HPDE6-E6E7 (cell line): Measurements from ENCODE around the gene GATM.

ENCODE experiments used
- DNase-seq: peaks from one replicate; pipeline ENCODE4 v3.0.0; 2011; ENCODE audit warnings: missing footprints; ENCODE audit errors: extremely low spot score

Gene GATM, protein sequence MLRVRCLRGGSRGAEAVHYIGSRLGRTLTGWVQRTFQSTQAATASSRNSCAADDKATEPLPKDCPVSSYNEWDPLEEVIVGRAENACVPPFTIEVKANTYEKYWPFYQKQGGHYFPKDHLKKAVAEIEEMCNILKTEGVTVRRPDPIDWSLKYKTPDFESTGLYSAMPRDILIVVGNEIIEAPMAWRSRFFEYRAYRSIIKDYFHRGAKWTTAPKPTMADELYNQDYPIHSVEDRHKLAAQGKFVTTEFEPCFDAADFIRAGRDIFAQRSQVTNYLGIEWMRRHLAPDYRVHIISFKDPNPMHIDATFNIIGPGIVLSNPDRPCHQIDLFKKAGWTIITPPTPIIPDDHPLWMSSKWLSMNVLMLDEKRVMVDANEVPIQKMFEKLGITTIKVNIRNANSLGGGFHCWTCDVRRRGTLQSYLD

DNA sequence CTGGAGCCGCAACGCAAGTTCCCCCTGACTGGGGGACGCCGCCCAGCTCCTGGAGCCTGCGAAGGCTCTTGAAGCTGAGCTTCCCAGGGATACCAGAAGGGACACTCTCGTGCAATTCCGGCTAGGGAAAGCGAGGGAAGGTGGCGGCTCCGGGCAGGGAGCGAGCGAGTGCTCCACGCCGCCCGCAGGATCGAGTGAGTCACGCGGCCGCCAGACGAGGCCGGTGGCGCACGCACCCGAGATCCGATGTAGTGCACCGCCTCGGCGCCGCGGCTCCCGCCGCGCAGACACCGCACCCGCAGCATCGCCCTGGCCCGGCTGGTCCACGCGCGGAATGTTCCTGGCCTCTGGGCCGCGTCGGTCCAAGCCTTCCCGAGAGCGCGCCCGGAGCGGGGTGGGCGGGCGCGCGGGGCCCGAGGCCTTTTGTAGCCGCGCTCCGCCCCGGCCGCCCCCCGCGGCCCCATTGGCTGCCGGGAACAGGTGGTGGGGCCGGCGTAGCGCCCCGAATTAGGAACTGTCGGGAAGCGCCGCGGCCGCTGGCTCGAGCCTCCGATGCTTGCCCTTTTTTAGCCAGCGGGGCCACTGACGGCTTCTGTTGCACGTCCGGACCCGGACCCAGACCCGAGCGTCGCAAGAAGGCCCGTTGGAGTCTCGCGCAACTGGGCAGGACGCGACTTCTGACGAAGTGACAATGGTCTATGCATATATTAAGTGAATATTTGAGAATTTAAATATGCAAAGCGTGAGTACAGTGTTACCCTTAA, at the start of gene GATM:
Gene GATM, minus strand, starts transcription at position 396 of the 764 bp plus-strand sequence. Its CDS starts 91 bp downstream, at position 305.
- peak; percentile 85 for DNase-seq

DNA sequence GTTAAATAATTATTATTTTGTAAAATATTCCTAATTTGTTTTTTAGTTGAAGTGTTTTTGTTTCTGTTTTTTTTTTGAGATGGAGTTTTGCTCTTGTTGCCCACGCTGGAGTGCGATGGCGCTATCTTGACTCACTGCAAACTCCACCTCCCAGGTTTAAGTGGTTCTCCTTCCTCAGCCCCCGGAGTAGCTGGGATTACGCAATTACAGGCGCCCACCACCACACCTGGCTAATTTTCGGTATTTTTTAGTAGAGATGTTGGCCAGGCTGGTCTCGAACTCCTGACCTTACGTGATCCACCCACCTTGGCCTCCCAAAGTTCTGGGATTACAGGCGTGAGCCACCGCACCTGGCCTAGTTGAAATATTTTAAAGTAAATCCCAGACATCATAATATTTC, 48.7 kb upstream of the GATM start:
- no peak for DNase-seq

DNA sequence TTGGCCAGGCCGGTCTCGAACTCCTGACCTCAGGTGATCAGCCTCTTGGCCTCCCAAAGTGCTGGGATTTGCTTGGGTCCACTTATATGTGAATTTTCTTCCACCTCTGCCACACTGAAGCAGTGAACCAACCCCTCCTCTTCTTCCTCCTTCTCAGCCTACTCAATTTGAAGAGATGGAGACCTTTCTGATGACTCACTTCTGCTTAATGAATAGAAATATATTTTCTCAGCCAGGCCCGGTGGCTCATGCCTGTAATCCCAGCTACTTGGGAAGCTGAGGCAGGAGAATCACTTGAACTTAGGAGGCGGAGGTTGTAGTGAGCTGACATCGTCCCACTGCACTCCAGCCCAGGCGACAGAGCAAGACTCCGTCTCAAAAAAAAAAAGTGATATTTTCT, 46.8 kb upstream of the GATM start:
- DNase-seq: no peak

DNA sequence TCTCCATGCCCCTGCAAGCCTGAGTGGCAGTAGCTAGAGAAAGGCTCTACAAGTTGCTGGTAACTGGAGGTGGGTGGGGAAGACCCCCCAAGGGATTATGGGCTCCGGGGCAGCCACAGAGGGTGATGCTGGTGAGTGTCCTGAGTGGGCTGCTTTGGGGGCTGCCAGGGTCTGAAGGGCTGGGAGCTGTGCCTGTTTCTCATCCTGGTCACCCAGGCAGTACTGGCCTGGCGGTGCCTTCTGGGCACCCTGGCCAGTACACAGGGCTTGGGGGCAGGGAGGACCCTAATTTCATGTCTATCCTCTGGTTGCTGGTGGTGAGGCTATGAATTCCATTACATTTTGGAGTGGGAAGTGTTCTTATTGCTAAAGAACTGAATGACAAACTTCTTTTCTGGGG, 46.1 kb upstream of the GATM start:
- DNase-seq: no peak

DNA sequence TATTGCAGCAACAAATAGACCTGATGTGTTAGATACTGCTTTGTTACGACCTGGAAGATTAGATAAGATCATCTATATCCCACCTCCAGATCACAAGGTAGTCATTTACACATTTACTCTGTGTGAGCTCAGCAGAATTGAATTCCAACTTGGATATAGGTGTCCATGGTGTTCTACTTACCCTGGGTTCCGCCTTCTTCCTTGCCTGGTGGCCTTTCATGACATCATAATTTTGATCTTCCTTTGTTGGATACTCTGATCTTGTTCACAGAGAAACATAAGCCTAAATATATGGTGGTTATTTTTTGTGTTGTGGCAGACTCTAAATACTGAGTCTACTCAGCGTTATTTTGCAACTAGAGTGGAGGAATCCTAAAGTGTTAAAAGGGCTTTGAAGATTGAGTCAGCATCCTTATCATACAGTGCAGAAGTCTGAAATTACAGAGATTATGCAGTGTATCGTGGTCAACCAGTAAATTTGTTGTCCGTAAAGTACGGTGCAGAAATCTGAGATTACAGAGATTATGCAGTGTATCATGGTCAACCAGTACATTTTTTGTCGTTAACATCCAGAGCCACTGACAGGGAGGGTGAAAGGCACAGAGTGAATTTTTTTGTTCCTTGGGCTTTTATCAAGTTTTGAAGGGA, 39.1 kb upstream of the GATM start:
- DNase-seq: no peak

DNA sequence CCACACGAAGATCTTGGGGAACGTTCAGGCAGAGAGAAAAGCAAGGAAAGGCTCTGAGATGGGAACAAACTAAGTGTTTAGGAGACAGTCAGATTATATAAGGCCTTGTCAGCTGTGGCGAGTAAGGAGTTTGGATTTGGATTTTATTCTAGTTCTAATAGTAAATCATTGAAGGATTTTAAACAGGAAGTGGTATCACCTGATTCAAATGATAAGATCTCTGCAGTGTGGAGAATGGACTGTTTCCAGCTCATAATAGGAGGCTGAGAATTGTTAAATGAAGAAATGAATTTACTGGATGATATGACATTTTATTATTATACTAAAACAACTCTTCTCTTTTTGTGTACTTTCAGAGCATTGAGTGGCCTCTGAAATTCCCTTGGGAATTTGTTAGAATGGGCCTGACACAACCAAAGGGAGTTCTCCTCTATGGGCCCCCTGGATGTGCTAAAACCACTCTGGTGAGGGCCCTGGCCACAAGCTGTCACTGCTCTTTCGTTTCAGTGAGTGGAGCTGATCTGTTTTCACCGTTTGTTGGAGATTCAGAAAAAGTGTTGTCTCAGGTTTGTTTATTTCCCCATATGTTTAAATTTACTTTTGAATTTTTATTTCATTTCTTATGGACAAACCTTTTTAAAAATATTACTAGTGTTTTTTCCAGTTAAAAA, 36.0 kb upstream of the GATM start:
- DNase-seq: no peak

DNA sequence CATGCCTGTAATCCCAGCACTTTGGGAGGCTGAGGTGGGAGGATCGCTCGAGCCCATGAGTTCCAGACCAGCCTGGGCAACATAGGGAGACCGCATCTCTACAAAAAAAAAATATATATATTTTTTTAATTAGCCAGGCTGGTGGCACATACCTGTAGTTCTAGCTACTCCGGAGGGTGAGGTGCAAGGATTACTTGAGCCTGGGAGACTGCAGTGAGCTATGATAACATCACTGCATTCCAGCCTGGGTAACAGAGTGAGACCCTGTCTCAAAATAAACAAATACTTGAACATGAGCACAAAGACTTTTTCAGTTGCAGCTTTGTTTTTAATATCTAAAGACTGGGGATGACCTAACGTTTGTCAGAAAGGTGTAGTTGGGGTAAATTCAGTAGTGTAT, 31.3 kb upstream of the GATM start:
- no peak for DNase-seq

DNA sequence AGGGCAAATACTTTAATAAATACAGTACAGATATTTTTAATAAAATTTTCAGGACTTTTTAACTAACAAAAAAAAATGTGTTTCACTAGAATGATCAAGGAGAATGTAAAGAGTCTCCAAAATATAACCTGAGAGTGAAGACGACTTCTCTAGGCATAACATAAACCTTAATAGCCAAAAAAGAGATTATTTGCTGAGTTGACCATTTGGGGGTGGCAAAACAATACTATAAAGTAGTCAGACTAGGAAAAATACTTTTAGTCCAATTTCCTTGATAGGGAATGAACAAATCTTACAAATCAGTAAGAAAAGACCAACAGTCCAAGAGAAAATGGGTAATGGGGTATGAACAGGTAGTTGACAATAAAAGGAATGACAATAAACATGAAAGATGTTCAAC, 29.4 kb upstream of the GATM start:
- no peak for DNase-seq

DNA sequence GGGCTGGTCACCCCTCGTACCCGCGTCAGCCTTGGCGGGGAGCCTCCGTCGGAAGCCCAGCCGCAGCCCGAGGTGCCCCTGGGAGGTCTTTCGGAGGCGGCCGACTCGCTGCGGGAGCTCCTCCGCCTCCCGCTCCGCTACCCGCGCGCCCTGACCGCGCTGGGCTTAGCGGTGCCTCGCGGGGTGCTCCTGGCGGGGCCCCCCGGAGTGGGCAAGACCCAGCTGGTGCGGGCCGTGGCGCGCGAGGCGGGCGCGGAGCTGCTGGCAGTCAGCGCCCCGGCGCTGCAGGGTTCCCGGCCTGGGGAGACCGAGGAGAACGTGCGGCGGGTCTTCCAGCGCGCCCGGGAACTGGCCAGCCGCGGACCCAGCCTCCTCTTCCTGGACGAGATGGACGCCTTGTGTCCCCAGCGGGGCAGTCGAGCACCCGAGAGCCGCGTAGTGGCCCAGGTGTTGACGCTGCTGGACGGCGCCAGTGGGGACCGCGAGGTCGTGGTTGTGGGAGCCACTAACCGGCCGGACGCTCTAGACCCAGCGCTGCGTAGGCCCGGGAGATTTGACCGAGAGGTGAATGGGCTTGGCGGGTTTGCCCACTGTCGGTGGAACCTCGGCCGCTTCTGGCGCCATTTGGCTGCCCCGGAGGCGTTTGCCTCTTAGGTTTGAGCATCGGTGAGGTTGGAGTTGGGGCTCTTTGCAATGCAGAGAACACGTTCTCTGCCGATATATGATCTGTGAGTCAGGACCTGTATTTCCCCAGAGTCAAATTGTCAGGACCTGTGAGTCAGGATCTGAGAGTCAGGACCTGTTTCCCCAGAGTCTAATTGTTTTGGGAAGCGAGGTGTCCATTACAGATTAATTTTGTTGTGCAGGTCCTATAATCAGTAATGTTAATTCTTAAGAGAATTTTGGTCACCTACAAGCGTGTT, 24.9 kb upstream of the GATM start:
- DNase-seq: peak; percentile 72

DNA sequence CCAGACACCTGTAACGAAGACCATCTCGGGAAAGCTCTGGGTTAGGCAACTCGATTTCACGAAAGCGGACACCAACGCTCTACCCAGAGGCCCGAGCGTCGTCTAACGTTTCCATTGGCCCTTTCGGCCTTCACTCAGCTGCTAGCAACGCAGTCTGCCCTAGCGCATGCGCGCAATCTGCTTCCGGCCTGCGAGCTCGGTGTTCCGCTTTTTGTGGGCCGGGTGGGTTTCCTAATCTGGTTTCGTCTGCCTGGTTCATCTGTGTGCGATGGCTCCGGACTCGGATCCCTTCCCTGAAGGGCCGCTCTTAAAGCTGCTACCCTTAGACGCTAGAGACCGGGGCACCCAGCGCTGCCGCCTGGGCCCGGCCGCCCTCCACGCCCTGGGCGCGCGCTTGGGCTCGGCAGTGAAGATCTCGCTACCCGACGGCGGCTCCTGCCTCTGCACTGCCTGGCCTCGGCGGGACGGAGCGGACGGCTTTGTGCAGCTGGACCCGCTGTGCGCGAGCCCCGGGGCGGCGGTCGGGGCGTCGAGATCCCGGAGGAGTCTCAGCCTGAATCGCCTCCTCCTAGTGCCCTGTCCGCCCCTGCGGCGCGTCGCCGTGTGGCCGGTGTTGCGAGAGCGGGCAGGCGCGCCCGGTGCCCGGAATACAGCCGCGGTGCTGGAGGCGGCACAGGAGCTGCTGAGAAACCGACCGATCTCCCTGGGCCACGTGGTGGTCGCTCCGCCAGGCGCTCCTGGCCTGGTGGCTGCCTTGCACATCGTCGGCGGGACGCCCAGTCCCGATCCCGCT, 24.0 kb upstream of the GATM start:
- peak; percentile 97 for DNase-seq

DNA sequence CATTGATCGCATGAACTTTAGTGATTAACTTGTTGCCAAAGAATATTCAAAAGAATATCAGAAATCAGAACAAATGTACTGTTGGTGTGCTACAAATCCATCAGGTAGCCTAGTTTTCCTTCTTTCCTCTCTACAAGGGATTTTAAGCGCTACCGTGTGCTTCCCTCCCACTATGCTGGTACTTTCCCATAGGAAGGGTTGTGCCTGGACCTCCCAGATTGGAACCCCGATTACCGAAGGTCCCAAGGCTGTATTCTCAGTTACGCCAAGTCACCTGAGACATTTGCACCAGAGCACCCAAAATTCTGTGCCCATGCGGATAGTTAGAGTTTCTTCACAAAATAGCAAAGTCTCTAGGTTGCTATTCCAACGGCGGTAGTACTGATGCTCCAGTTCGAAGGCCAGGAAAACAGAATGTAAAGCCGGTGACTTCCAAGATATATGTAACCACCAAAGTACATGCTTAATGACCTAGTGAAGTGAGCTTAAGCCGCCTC, 23.4 kb upstream of the GATM start:
- DNase-seq: no peak

DNA sequence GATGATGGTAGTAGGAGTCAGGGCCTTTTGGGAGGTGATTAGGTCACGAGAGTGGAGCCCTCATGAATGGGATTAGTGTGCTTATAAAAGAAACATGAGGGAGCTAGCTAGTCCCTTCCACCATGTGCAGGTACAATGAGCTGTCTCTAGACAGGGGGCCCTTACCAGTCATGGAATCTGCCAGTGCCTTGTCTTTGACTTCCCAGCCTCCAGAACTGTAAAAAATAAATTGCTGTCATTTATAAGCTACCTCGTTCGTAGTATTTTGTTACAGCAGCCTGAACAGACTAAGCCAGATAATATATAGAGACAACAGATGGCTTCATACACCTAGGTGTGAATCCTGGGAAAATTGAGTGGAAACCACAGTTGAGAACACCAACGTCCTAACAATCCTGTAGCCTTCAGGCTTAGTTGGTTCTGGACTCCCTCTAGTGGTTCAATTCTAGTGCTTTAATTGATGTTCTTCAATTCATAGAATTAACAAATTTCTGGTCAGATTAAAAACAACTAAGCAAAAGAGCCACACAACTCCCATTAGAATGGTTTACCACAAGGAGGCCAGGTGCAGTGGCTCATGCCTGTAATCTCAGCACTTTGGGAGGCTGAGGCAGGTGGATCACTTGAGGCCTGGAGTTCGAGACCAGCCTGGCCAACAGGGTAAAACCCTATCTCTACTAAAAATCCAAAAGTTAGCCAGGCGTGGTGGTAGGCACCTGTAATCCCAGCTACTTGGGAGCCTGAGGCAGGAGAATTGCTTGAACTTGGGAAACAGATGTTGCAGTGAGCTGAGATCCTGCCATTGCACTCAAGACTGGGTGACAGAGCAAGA, 21.3 kb upstream of the GATM start:
- peak; percentile 14 for DNase-seq

DNA sequence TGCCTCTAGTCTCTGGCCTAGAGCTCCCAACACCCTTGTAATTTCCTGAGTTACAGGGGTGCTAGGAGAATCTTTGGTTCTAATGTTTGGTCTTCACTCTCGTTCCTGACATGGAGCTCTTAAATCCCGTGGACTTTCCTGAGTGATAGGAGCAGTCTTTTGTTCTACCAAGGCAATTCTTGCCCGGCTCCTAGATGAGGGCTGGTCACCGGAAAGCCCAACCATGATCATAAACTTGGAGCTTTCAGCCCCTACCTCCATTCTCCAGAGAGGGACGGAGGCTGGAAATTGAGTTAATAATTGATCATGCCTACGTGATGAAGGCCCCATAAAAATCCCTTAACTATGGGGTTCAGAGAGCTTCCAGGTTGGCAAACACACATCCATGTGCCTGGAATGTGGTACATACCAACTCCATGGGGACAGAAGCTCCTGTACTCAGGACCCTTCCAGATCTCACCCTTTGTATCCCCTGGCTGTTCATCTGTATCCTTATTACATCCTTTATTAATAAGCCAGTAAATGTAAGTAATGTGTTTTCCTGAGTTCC, 18.8 kb upstream of the GATM start:
- DNase-seq: no peak

DNA sequence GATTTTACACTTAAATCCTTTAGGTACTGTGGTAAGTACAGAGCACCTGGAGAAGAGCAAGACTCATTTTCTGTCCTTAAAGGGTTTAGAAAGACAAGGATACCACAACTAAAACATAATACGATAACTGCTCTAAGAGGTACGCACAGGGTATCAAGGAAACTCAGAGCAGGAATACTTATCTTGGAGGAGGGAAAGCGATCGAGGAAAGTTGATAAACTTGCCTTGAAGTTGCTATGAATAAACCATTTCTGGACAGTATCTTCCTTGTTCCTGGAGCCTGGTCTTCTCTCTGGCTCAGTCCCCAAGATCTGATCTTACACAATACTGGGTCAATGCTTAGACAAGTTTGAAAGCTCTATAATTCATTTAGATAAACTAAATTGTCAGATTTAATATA, 17.6 kb upstream of the GATM start:
- DNase-seq: no peak

DNA sequence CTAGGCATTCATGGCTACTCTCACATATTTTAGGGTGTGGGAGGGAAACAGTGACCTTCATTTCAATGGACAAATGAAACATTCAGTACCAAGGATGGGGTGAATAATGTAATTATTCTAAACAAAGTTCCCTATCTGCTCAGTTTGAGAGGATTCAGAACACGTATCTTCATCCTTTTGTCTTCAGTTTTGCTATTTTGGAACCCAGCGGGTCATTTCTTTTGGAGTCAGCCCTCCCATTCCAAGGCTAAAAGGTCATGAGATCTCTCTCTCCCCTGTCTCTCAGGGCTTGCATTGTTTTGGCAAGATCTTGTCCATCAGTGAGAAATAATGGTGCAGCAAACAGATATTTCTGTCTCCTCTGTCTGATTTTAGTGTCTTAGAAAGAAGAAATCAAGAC, 16.3 kb upstream of the GATM start:
- DNase-seq: no peak

DNA sequence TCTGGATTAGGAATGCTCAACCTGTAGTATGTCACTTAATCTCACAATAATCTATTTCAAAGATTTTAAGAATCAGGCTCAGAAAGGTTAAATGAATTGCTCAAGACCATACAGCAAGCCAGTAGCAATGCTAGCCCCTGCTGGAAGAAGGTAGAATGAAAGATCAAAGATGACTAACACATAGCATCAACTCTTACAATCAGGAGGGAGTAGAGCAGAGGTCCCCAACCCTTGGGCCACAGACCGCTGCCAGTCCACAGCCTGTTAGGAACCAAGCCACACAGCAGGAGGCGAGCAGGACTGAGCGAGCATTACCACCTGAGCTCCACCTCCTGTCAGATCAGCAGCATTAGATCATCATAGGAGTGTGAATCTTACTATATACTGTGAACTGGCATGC, 15.5 kb upstream of the GATM start:
- no peak for DNase-seq

DNA sequence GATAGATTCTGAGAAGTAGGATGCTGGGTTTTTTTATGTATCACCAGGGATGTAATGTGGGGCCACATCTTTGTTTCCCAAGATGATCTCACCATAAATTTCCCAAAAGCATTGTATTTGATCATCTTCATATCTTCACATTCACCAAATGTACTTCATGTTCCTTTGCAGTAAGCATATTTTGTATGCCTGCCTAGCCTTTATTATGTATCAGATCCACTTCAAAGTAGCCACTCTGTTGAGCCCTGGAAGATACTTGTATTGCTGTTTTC, 14.2 kb upstream of the GATM start:
- no peak for DNase-seq

DNA sequence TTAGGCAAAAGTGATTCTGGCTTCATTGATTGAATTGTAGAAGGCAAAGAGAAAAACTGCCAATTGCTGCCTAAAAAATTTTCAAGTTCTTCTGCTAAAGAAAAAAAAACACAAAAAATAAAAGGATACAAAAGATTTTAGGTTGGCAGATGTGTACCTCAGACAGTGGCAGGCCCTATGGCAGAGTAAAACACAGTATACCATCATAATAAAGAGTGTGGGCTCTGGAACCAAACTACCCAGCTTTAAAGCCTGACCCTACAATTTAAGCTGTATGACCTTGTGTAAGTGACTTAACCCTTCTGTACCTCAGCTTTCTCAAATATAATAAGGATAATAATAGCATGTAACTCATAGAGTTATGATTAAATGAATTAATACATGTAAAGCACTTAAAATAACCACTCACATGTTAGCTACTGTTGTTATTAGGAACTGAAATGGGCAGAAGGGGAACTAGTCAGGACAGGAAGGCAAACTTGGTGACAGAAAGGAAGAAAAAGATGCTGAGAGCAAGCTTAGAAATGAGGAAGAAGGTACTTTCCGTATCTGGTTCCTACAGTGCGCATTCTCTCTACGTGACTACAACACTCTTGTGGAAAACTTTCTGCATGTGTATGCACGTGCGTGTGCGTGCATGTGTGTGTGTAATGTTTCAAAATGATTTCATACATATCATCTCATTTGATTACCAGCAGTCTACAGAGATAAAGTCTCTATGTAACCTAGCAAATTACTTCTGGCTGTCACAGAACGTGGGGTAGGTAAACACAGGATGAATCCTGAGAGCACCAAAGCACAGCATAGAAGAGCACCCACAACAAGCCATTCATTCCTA, 13.6 kb upstream of the GATM start:
- DNase-seq: no peak
